RWPE1 (cell line): Measurements from ENCODE around the gene SPATA46.

Source experiments
- CTCF ChIA-PET: fragments of 350-600 bp; sonication (Branson Sonifier 250); formaldehyde crosslinking; extraction: SDS; loops from one replicate; lab custom pipeline; 2021; lab: Yijun Ruan, JAX
- POLR2A ChIA-PET: fragments of 400-600 bp; formaldehyde crosslinking; extraction: SDS; loops from one replicate; lab custom pipeline; 2020; ENCODE audit warnings: antibody characterized with exemption; ENCODE audit not compliant: low non-redundant PET; lab: Yijun Ruan, JAX
- DNase-seq: peaks from one replicate; pipeline ENCODE4 v3.0.0; 2012; ENCODE audit warnings: low spot score
- H3K27ac ChIP-seq: fragments of 450-650 bp; 2 replicates; pipeline ENCODE4 v1.5.1; 2017
- TF ChIP-seq, protein P1 (sequence below): fragments of 450-650 bp; conservative IDR thresholded peaks from 2 replicates; pipeline ENCODE4 v1.5.1; 2017; ENCODE audit warnings: low read depth, mild to moderate bottlenecking

Gene SPATA46

DNA sequence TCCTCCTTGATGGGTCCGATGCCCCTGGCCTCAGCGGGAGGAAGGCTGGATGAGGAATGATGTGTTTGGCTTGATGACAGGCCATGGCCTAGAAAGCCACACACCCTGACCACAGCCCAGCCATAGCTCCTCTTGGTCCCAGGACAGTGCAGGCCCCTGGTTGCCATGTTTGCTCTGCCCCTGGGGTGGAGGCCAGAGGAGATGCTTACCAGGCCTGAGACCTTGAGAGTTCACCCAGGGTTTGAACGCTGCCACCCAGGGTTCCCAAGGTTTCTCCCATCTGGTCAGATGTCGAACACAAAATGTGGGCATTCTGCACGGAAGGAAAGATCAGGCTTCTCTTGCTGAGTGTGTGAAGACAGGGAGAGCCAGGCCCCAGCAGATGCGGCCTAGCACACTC, 7.5 kb upstream of the SPATA46 start:
- ChIA-PET CTCF (no interaction called here), POLR2A (interaction anchor here (1.1 kb wide), 1 partner anchor 13 kb away, joined by 3 read pairs; no protein-coding TSS in a partner anchor)
- DNase-seq, result no peak
- no peak overlapping the region for H3K27ac ChIP-seq
- TF ChIP-seq, protein P1, sequence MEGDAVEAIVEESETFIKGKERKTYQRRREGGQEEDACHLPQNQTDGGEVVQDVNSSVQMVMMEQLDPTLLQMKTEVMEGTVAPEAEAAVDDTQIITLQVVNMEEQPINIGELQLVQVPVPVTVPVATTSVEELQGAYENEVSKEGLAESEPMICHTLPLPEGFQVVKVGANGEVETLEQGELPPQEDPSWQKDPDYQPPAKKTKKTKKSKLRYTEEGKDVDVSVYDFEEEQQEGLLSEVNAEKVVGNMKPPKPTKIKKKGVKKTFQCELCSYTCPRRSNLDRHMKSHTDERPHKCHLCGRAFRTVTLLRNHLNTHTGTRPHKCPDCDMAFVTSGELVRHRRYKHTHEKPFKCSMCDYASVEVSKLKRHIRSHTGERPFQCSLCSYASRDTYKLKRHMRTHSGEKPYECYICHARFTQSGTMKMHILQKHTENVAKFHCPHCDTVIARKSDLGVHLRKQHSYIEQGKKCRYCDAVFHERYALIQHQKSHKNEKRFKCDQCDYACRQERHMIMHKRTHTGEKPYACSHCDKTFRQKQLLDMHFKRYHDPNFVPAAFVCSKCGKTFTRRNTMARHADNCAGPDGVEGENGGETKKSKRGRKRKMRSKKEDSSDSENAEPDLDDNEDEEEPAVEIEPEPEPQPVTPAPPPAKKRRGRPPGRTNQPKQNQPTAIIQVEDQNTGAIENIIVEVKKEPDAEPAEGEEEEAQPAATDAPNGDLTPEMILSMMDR, result no peak

GRCh38 chr1:162383516-162383915, 6.9 kb upstream of the SPATA46 start:
- ChIA-PET POLR2A (interaction anchor here (1.1 kb wide), 1 partner anchor 12 kb away, joined by 3 read pairs; no protein-coding TSS in a partner anchor), CTCF (no interaction called here)
- DNase-seq, result no peak
- H3K27ac ChIP-seq, result no peak overlapping the region
- TF ChIP-seq, protein P1, result no peak

GRCh38 chr1:162383091-162383490, 6.4 kb upstream of the SPATA46 start:
- H3K27ac ChIP-seq, result no peak overlapping the region
- POLR2A ChIA-PET, result interaction anchor here (1.1 kb wide), 1 partner anchor 12 kb away, joined by 3 read pairs; no protein-coding TSS in a partner anchor
- CTCF ChIA-PET, result no interaction called here
- TF ChIP-seq, protein P1, result no peak
- no peak for DNase-seq

GRCh38 chr1:162381941-162382750, 5.5 kb upstream of the SPATA46 start:
- DNase-seq, result no peak
- H3K27ac ChIP-seq, result peak overlapping the region; percentile 95
- ChIA-PET CTCF (interaction anchor here (0.9 to 1.7 kb wide), 3 partner anchors 9 to 326 kb away, joined by 3 to 9 read pairs (median 3); no protein-coding TSS in a partner anchor), POLR2A (no interaction called here)
- TF ChIP-seq, protein P1, result no peak

DNA sequence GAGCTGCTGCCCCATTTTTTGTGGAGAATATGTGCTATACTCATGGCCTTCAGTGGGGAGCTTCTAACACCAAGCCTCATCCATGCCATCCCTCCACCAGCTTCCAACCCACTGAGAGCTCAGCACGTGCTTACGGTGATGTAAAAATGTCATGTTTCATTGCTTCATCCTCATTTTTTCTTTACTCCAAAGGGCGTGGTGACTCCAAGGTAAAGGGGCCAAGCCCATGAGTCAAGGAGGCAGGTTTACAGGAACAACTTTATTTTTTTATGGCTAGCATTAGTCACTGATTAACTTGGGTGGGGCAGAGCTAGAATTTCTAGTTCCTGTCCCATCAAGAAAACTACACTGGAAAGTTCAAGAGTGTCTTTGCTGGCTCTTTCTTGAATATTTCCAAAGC, 4.7 kb upstream of the SPATA46 start, which contains the start of gene C1orf226:
C1orf226 (plus strand) TSS at position 346 of the 400 bp plus-strand sequence. CDS start 174 bp downstream, outside the sequence.
- ChIA-PET CTCF (interaction anchor here (0.6 to 1.7 kb wide), 4 partner anchors 9 to 325 kb away, joined by 3 to 9 read pairs (median 4); no protein-coding TSS in a partner anchor), POLR2A (no interaction called here)
- TF ChIP-seq, protein P1, result no peak
- H3K27ac ChIP-seq, result peak within 1 kb of the TSS; percentile 95
- peak; percentile 89 for DNase-seq

GRCh38 chr1:162380061-162380846, 3.6 kb upstream of the SPATA46 start:
- ChIA-PET POLR2A (interaction anchor here (0.6 kb wide), 1 partner anchor 12 kb away, joined by 3 read pairs; no protein-coding TSS in a partner anchor), CTCF (interaction anchor here (0.8 kb wide), 1 partner anchor 9 kb away, joined by 3 read pairs; no protein-coding TSS in a partner anchor)
- H3K27ac ChIP-seq, result no peak overlapping the region
- no peak for DNase-seq
- TF ChIP-seq, protein P1, result no peak
